GM19035 (cell line): ENCODE results near the gene ALCAM.

Experiments
- ATAC-seq: cut with Tn5 transposase; IDR thresholded peaks from one replicate; pipeline ENCODE4 v1.9.1; 2021; ENCODE audit not compliant: unreplicated experiment

ALCAM gene

GRCh38 chr3:105424412-105425152, 57.9 kb downstream of the ALCAM start:
- no peak for ATAC-seq

GRCh38 chr3:105425153-105425502, 58.4 kb downstream of the ALCAM start:
- ATAC-seq, result no peak

GRCh38 chr3:105427332-105427731, 60.6 kb downstream of the ALCAM start:
- ATAC-seq, result no peak

- no peak for ATAC-seq
Measured at GRCh38 chr3:105429034-105429762, 62.5 kb downstream of the ALCAM start.

GRCh38 chr3:105430455-105430854, 63.7 kb downstream of the ALCAM start:
- no peak for ATAC-seq

- no peak for ATAC-seq
Measured at GRCh38 chr3:105431200-105431599, 64.5 kb downstream of the ALCAM start.

- no peak for ATAC-seq
Measured at GRCh38 chr3:105435277-105435676, 68.6 kb downstream of the ALCAM start.

GRCh38 chr3:105436687-105437086, 70.0 kb downstream of the ALCAM start:
- no peak for ATAC-seq

- ATAC-seq, result no peak
Measured at GRCh38 chr3:105440113-105440512, 73.4 kb downstream of the ALCAM start.

- ATAC-seq, result no peak
Measured at GRCh38 chr3:105444725-105445124, 78.0 kb downstream of the ALCAM start.

GRCh38 chr3:105448338-105448982, 81.8 kb downstream of the ALCAM start:
- no peak for ATAC-seq

GRCh38 chr3:105449414-105449813, 82.7 kb downstream of the ALCAM start:
- ATAC-seq, result no peak

GRCh38 chr3:105456017-105456416, 89.3 kb downstream of the ALCAM start:
- no peak for ATAC-seq

GRCh38 chr3:105458518-105459215, 92.0 kb downstream of the ALCAM start:
- no peak for ATAC-seq

GRCh38 chr3:105459566-105460290, 93.0 kb downstream of the ALCAM start:
- no peak for ATAC-seq

- ATAC-seq, result no peak
Measured at GRCh38 chr3:105463620-105464019, 96.9 kb downstream of the ALCAM start.

GRCh38 chr3:105465251-105465853, 98.6 kb downstream of the ALCAM start:
- no peak for ATAC-seq

GRCh38 chr3:105466072-105466471, 99.4 kb downstream of the ALCAM start:
- ATAC-seq, result no peak

- ATAC-seq, result no peak
Measured at GRCh38 chr3:105466495-105467404, 100.0 kb downstream of the ALCAM start.
